Superior temporal gyrus (tissue), 1 donor: ENCODE measurements around the gene NFAT5.
A peak's percentile ranks its signal among the peaks of the same experiment; 100 is the strongest.
"Not testable (repeated sequence)": the region's sequence is repeated elsewhere in the genome, so short reads cannot be mapped to it uniquely, and the experiment has no call there.

Experiments
- DNase-seq: peaks from one replicate; pipeline ENCODE4 v3.0.0-alpha.2; 2016; ENCODE audit errors: extremely low spot score

The NFAT5 gene

GRCh38 chr16:69565671-69566239, at the start of gene NFAT5:
Gene NFAT5 (plus strand): TSS chr16:69565966. CDS start chr16:69566302, 336 bp downstream.
- DNase-seq, result peak; percentile 88

- DNase-seq, result not testable (repeated sequence)
Observed at GRCh38 chr16:69517914-69518313, 47.9 kb upstream of the NFAT5 start.

GRCh38 chr16:69520413-69520799, 45.4 kb upstream of the NFAT5 start:
- DNase-seq, result no peak

- no peak for DNase-seq
Observed at GRCh38 chr16:69520800-69521602, 44.8 kb upstream of the NFAT5 start.

GRCh38 chr16:69522041-69522578, 43.7 kb upstream of the NFAT5 start:
- DNase-seq, result no peak

- DNase-seq, result no peak
Observed at GRCh38 chr16:69522732-69523404, 42.9 kb upstream of the NFAT5 start.

- DNase-seq, result no peak
Observed at GRCh38 chr16:69523566-69524305, 42.0 kb upstream of the NFAT5 start.

- DNase-seq, result no peak
Observed at GRCh38 chr16:69526831-69527655, 38.7 kb upstream of the NFAT5 start.

- DNase-seq, result no peak
Observed at GRCh38 chr16:69531988-69532387, 33.8 kb upstream of the NFAT5 start.

- DNase-seq, result no peak
Observed at GRCh38 chr16:69532641-69533455, 32.9 kb upstream of the NFAT5 start.

GRCh38 chr16:69534720-69535119, 31.0 kb upstream of the NFAT5 start:
- DNase-seq, result no peak

GRCh38 chr16:69535123-69536050, 30.4 kb upstream of the NFAT5 start:
- peak; percentile 33 for DNase-seq

GRCh38 chr16:69537706-69538080, 28.1 kb upstream of the NFAT5 start:
- no peak for DNase-seq

- DNase-seq, result no peak
Observed at GRCh38 chr16:69538808-69539207, 27.0 kb upstream of the NFAT5 start.

GRCh38 chr16:69542974-69543373, 22.8 kb upstream of the NFAT5 start:
- no peak for DNase-seq

GRCh38 chr16:69544088-69544487, 21.7 kb upstream of the NFAT5 start:
- DNase-seq, result no peak

GRCh38 chr16:69546663-69547062, 19.1 kb upstream of the NFAT5 start:
- not testable (repeated sequence) for DNase-seq

GRCh38 chr16:69553332-69553731, 12.4 kb upstream of the NFAT5 start:
- no peak for DNase-seq

GRCh38 chr16:69554495-69554894, 11.3 kb upstream of the NFAT5 start:
- no peak for DNase-seq
